ENCODE data around the gene RNF144B.

The RNF144B gene

GRCh38 chr6:18368277-18369105, 18.7 kb upstream of the RNF144B start:
- TF ChIP-seq SPI1 (IDR thresholded peaks at IDR 0.05; ENCODE audit: borderline replicate concordance, low read depth) (no peak), CTCF (IDR thresholded peaks at IDR 0.05; ENCODE audit: insufficient read depth, low read length) (no peak), POLR2AphosphoS5 (IDR thresholded peaks at IDR 0.05; ENCODE audit: low read depth) (no peak), GABPA (IDR thresholded peaks at IDR 0.05; ENCODE audit: low read depth) (no peak)
- Histone ChIP-seq H3K27ac (replicated peaks) (no peak overlapping the region), H3K4me3 (replicated peaks; ENCODE audit: insufficient read depth, low read length) (no peak overlapping the region), H3K27me3 (ENCODE audit: insufficient read depth, poor library complexity, severe bottlenecking) (no peaks in the 10 kb centered on the region)
- DNase-seq (ENCODE audit: low read depth in 1 of 2, low spot score in 1 of 2): no peak

GRCh38 chr6:18371010-18371409, 16.1 kb upstream of the RNF144B start:
- no peak overlapping the region for H3K27ac ChIP-seq (replicated peaks)
- TF ChIP-seq, protein P1, sequence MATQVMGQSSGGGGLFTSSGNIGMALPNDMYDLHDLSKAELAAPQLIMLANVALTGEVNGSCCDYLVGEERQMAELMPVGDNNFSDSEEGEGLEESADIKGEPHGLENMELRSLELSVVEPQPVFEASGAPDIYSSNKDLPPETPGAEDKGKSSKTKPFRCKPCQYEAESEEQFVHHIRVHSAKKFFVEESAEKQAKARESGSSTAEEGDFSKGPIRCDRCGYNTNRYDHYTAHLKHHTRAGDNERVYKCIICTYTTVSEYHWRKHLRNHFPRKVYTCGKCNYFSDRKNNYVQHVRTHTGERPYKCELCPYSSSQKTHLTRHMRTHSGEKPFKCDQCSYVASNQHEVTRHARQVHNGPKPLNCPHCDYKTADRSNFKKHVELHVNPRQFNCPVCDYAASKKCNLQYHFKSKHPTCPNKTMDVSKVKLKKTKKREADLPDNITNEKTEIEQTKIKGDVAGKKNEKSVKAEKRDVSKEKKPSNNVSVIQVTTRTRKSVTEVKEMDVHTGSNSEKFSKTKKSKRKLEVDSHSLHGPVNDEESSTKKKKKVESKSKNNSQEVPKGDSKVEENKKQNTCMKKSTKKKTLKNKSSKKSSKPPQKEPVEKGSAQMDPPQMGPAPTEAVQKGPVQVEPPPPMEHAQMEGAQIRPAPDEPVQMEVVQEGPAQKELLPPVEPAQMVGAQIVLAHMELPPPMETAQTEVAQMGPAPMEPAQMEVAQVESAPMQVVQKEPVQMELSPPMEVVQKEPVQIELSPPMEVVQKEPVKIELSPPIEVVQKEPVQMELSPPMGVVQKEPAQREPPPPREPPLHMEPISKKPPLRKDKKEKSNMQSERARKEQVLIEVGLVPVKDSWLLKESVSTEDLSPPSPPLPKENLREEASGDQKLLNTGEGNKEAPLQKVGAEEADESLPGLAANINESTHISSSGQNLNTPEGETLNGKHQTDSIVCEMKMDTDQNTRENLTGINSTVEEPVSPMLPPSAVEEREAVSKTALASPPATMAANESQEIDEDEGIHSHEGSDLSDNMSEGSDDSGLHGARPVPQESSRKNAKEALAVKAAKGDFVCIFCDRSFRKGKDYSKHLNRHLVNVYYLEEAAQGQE (IDR thresholded peaks at IDR 0.05; ENCODE audit: insufficient replicate concordance, low read depth): no peak
- TF ChIP-seq POLR2AphosphoS5 (IDR thresholded peaks at IDR 0.05; ENCODE audit: low read depth) (no peak), CTCF (IDR thresholded peaks at IDR 0.05; ENCODE audit: insufficient read depth, low read length) (no peak), SPI1 (IDR thresholded peaks at IDR 0.05; ENCODE audit: borderline replicate concordance, low read depth) (no peak), GABPA (IDR thresholded peaks at IDR 0.05; ENCODE audit: low read depth) (no peak)
- DNase-seq (ENCODE audit: low read depth in 1 of 2, low spot score in 1 of 2): no peak
- no peaks in the 10 kb centered on the region for H3K27me3 ChIP-seq (ENCODE audit: insufficient read depth, poor library complexity, severe bottlenecking)
- H3K4me3 ChIP-seq (replicated peaks; ENCODE audit: insufficient read depth, low read length): no peak overlapping the region

- no peak for DNase-seq (ENCODE audit: low read depth in 1 of 2, low spot score in 1 of 2)
- TF ChIP-seq SPI1 (IDR thresholded peaks at IDR 0.05; ENCODE audit: borderline replicate concordance, low read depth) (no peak), POLR2AphosphoS5 (IDR thresholded peaks at IDR 0.05; ENCODE audit: low read depth) (no peak), GABPA (IDR thresholded peaks at IDR 0.05; ENCODE audit: low read depth) (no peak), CTCF (IDR thresholded peaks at IDR 0.05; ENCODE audit: insufficient read depth, low read length) (no peak)
- TF ChIP-seq, protein P1 (IDR thresholded peaks at IDR 0.05; ENCODE audit: insufficient replicate concordance, low read depth): no peak
- Histone ChIP-seq H3K27ac (replicated peaks) (no peak overlapping the region), H3K4me3 (replicated peaks; ENCODE audit: insufficient read depth, low read length) (no peak overlapping the region), H3K27me3 (ENCODE audit: insufficient read depth, poor library complexity, severe bottlenecking) (no peaks in the 10 kb centered on the region)
Observed at GRCh38 chr6:18371656-18372055, 15.5 kb upstream of the RNF144B start.

All from HL-60 (cell line).